WTC11 (cell line): ENCODE results near the gene SEC11A. TPM values are rescaled to one million over a fixed set of nuclear protein-coding genes. Genes with fewer than 3 reads are reported as not detected.
A peak's percentile ranks its signal among the peaks of the same experiment; 100 is the strongest.

Source experiments
- ATAC-seq: fragments of 200-7000 bp; cut with Tn5 transposase; 2 replicates; pipeline ENCODE4 v1.10.0; 2021; ENCODE audit warnings: mild to moderate bottlenecking, moderate library complexity
- CTCF ChIA-PET: fragments of 300-600 bp; sonication (Branson Sonifier 250); formaldehyde crosslinking; loops from one replicate; lab custom pipeline; 2021; ENCODE audit warnings: antibody characterized with exemption; lab: Charles Lee
- POLR2A ChIA-PET: fragments of 350-600 bp; sonication (Branson Sonifier 250); formaldehyde crosslinking; loops from one replicate; lab custom pipeline; 2021; ENCODE audit warnings: antibody characterized with exemption; lab: Charles Lee
- DNase-seq: peaks from one replicate; pipeline ENCODE4 v3.0.0; 2021; ENCODE audit warnings: low spot score
- H3K27ac Mint-ChIP-seq: 2 replicates; pipeline ENCODE4 v1.8.0; 2021; ENCODE audit warnings: mixed read lengths
- H3K27me3 Mint-ChIP-seq: 2 replicates; pipeline ENCODE4 v1.8.0; 2021; ENCODE audit warnings: low read depth, mild to moderate bottlenecking, moderate library complexity, mixed read lengths
- H3K36me3 Mint-ChIP-seq: 2 replicates; pipeline ENCODE4 v1.8.0; 2021; ENCODE audit warnings: mixed read lengths
- H3K4me1 Mint-ChIP-seq: 2 replicates; pipeline ENCODE4 v1.8.0; 2022; ENCODE audit warnings: mixed read lengths
- H3K4me3 Mint-ChIP-seq: 2 replicates; pipeline ENCODE4 v1.8.0; 2021; ENCODE audit warnings: mild to moderate bottlenecking, moderate library complexity, mixed read lengths
- H3K9me3 Mint-ChIP-seq: 2 replicates; pipeline ENCODE4 v1.8.0; 2021; ENCODE audit warnings: mixed read lengths
- AR ChIP-seq: fragments of 250-450 bp; sonication (Bioruptor Pico); IDR thresholded peaks from 2 replicates; pipeline ENCODE4 v1.9.0; 2021; ENCODE audit warnings: mild to moderate bottlenecking
- ATF2 ChIP-seq: sonication (generic); formaldehyde crosslinking; IDR thresholded peaks from 2 replicates; pipeline ENCODE4 v1.8.1; 2022; ENCODE audit warnings: low read depth, missing genetic modification reagents, borderline replicate concordance
- ATF6 ChIP-seq: sonication (generic); formaldehyde crosslinking; IDR thresholded peaks from 2 replicates; pipeline ENCODE4 v1.8.1; 2023; ENCODE audit warnings: mild to moderate bottlenecking, missing genetic modification reagents
- CTCF ChIP-seq: fragments of 200-600 bp; IDR thresholded peaks from 2 replicates; pipeline ENCODE4 v1.8.0; 2022; ENCODE audit warnings: antibody characterized with exemption
- E2F4 ChIP-seq: sonication (generic); formaldehyde crosslinking; IDR thresholded peaks from 2 replicates; pipeline ENCODE4 v1.8.1; 2022; ENCODE audit warnings: low read depth, mild to moderate bottlenecking, moderate library complexity, missing genetic modification reagents, borderline replicate concordance
- E2F5 ChIP-seq: sonication (generic); formaldehyde crosslinking; IDR thresholded peaks from 2 replicates; pipeline ENCODE4 v1.8.1; 2022; ENCODE audit warnings: mild to moderate bottlenecking, moderate library complexity, missing genetic modification reagents
- FOXJ3 ChIP-seq: sonication (generic); formaldehyde crosslinking; IDR thresholded peaks from 2 replicates; pipeline ENCODE4 v1.9.0; 2021; ENCODE audit warnings: missing genetic modification reagents, mild to moderate bottlenecking, borderline replicate concordance
- IRF1 ChIP-seq: sonication (generic); formaldehyde crosslinking; IDR thresholded peaks from 2 replicates; pipeline ENCODE4 v1.8.0; 2023; ENCODE audit warnings: missing genetic modification reagents
- MAX ChIP-seq: sonication (generic); formaldehyde crosslinking; IDR thresholded peaks from 2 replicates; pipeline ENCODE4 v1.8.0; 2022; ENCODE audit warnings: mild to moderate bottlenecking, missing genetic modification reagents
- MYBL2 ChIP-seq: sonication (generic); formaldehyde crosslinking; IDR thresholded peaks from 2 replicates; pipeline ENCODE4 v1.8.1; 2023; ENCODE audit warnings: mild to moderate bottlenecking, moderate library complexity, missing genetic modification reagents
- NR1H2 ChIP-seq: sonication (generic); formaldehyde crosslinking; IDR thresholded peaks from 2 replicates; pipeline ENCODE4 v1.9.0; 2021; ENCODE audit warnings: mild to moderate bottlenecking, moderate library complexity, missing genetic modification reagents
- PRRX2 ChIP-seq: fragments of 250-450 bp; sonication (Bioruptor Pico); IDR thresholded peaks from 2 replicates; pipeline ENCODE4 v1.8.0; 2021; ENCODE audit warnings: mild to moderate bottlenecking
- TEAD1 ChIP-seq: sonication (generic); formaldehyde crosslinking; IDR thresholded peaks from 2 replicates; pipeline ENCODE4 v1.8.0; 2022; ENCODE audit warnings: mild to moderate bottlenecking, missing genetic modification reagents
- TEAD4 ChIP-seq: sonication (generic); formaldehyde crosslinking; IDR thresholded peaks from 2 replicates; pipeline ENCODE4 v1.8.0; 2022; ENCODE audit warnings: mild to moderate bottlenecking, missing genetic modification reagents
- ZNF396 ChIP-seq: fragments of 250-450 bp; sonication (Bioruptor Pico); IDR thresholded peaks from 2 replicates; pipeline ENCODE4 v1.8.0; 2021; ENCODE audit warnings: mild to moderate bottlenecking, moderate library complexity, borderline replicate concordance
- ZNF425 ChIP-seq: fragments of 250-450 bp; sonication (Bioruptor Pico); conservative IDR thresholded peaks from 2 replicates; pipeline ENCODE4 v1.9.0; 2021; ENCODE audit warnings: mild to moderate bottlenecking
- total RNA-seq: library from RNA; stranded (reverse); gene quantifications from 3 replicates; pipeline ENCODE4 v1.2.3, GENCODE V29; 2021

SEC11A gene
- total RNA-seq, 1 experiment from 2014 or later = 214 TPM

GRCh38 chr15:84747416-84748273, 31.7 kb upstream of the SEC11A start (continued):
- TF ChIP-seq AR (CRISPR knock-in tag) = no peak

- Mint-ChIP-seq H3K27ac (peak overlapping the region; percentile 54; the same call in 1 of the 2 replicates), H3K27me3 (no peaks in the 10 kb centered on the region), H3K9me3 (no peaks in the 10 kb centered on the region), H3K4me3 (no peak overlapping the region), H3K4me1 (peaks cover 14% of the 10 kb centered on the region), H3K36me3 (no peaks in the 10 kb centered on the region)
- ChIA-PET POLR2A (no interaction called here), CTCF (interaction anchor here (2.0 kb wide), 1 partner anchor 24 kb away, joined by 4 read pairs; no protein-coding TSS in a partner anchor)
- TF ChIP-seq FOXJ3 (CRISPR knock-in tag) (no peak), E2F5 (CRISPR knock-in tag) (no peak), ZNF396 (CRISPR knock-in tag) (no peak), ZNF425 (no peak), NR1H2 (CRISPR knock-in tag) (no peak), TEAD1 (CRISPR knock-in tag) (no peak), CTCF (no peak), PRRX2 (no peak)
- DNase-seq (no peak), ATAC-seq (no peak)
Observed at GRCh38 chr15:84741121-84741520, 25.2 kb upstream of the SEC11A start.

GRCh38 chr15:84740691-84741090, 24.8 kb upstream of the SEC11A start:
- Mint-ChIP-seq H3K4me3 (no peak overlapping the region), H3K27me3 (no peaks in the 10 kb centered on the region), H3K36me3 (no peaks in the 10 kb centered on the region), H3K9me3 (no peaks in the 10 kb centered on the region), H3K27ac (no peak overlapping the region), H3K4me1 (peaks cover 15% of the 10 kb centered on the region)
- POLR2A ChIA-PET = no interaction called here
- DNase-seq (no peak), ATAC-seq (no peak)
- CTCF ChIA-PET = interaction anchor here (2.0 kb wide), 1 partner anchor 24 kb away, joined by 4 read pairs; no protein-coding TSS in a partner anchor
- TF ChIP-seq MAX (CRISPR knock-in tag) = no peak
- TF ChIP-seq ATF2 (CRISPR knock-in tag) = no peak
- no peak for TF ChIP-seq E2F4 (CRISPR knock-in tag)
- TF ChIP-seq MYBL2 (CRISPR knock-in tag) = no peak
- TF ChIP-seq ATF6 (CRISPR knock-in tag) = no peak
- TF ChIP-seq TEAD4 (CRISPR knock-in tag) = no peak
- TF ChIP-seq IRF1 (CRISPR knock-in tag) = no peak
